ENCODE data around the gene MORF4L1. TPM values are rescaled to one million over a fixed set of nuclear protein-coding genes. Genes with fewer than 3 reads are reported as not detected.
A peak's percentile ranks its signal among the peaks of the same experiment; 100 is the strongest.

The MORF4L1 gene
- total RNA-seq, 3 donors from 2014 or later, result 224 to 276 (median 236) TPM

DNA sequence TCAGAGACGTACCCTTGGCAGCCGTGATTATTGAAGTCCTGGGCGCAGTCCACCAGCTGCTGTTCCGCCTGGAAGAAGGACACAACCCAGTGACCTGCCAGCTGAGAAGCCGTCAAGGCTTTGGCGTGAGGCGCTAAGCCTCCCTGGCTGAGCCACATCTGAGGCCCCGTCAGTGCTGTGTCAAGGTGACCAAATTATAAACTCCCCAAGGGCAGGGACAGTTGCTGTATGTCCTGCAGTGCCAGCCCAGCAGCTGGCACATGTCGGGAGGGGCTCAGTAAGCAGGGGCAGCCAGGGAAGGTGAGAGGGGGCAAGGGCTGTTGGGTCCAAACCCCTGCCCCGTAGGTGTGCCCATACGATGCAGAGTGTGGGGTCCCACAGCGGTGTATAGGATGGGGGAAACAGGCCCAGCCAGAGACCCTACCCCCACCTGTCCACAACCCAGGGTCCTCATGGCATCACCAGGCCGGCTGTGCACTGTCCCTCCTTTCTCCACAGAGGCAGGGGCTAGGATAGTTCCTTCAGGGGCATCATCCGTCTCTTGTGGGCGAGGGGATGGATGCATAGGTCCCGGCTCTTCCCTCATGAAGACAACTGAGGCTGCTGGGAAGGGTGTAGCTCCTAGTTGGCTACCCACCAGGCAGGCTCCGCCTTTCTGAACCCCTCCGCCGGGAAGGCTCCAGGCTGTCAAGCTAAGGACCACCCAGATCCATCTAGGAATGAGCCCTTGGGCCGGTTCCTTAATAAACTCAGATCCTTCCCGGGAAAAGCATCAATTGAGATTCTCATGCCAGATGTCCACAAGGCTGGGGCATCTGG, 59.0 kb downstream of the MORF4L1 start:
- Mint-ChIP-seq H3K4me3 (no peak overlapping the region), H3K4me1 (ENCODE audit: low read depth) (no peaks in the 10 kb centered on the region), H3K9me3 (no peaks in the 10 kb centered on the region), H3K36me3 (ENCODE audit: insufficient read depth) (peaks cover 4% of the 10 kb centered on the region), H3K27me3 (ENCODE audit: low read depth) (peaks cover 5% of the 10 kb centered on the region)
- ATAC-seq (no peak), DNase-seq (no peak)

GRCh38 chr15:78932258-78932808, 59.6 kb downstream of the MORF4L1 start:
- no peak for ATAC-seq
- Mint-ChIP-seq H3K27me3 (ENCODE audit: low read depth) (peaks cover 5% of the 10 kb centered on the region), H3K4me3 (no peak overlapping the region)

GRCh38 chr15:78933187-78933822, 60.6 kb downstream of the MORF4L1 start:
- H3K36me3 Mint-ChIP-seq (ENCODE audit: insufficient read depth), result peaks cover 5% of the 10 kb centered on the region
- H3K4me1 Mint-ChIP-seq (ENCODE audit: low read depth), result peaks cover 11% of the 10 kb centered on the region
- H3K4me3 Mint-ChIP-seq, result no peak overlapping the region
- peaks cover 6% of the 10 kb centered on the region for H3K27me3 Mint-ChIP-seq (ENCODE audit: low read depth)
- no peak for DNase-seq
- no peaks in the 10 kb centered on the region for H3K9me3 Mint-ChIP-seq
- no peak for ATAC-seq

More at GRCh38 chr15:78932258-78932808, 59.6 kb downstream of the MORF4L1 start:
- no peaks in the 10 kb centered on the region for H3K9me3 Mint-ChIP-seq
- H3K36me3 Mint-ChIP-seq (ENCODE audit: insufficient read depth), result peaks cover 4% of the 10 kb centered on the region
- DNase-seq, result no peak
- peaks cover 7% of the 10 kb centered on the region for H3K4me1 Mint-ChIP-seq (ENCODE audit: low read depth)

- no peak for DNase-seq
- peaks cover 7% of the 10 kb centered on the region for H3K36me3 Mint-ChIP-seq (ENCODE audit: insufficient read depth)
- H3K27me3 Mint-ChIP-seq (ENCODE audit: low read depth), result peaks cover 8% of the 10 kb centered on the region
- H3K4me3 Mint-ChIP-seq, result no peak overlapping the region
- H3K4me1 Mint-ChIP-seq (ENCODE audit: low read depth), result peaks cover 18% of the 10 kb centered on the region
- H3K9me3 Mint-ChIP-seq, result no peaks in the 10 kb centered on the region
- no peak for ATAC-seq
Measured at GRCh38 chr15:78933823-78934654, 61.3 kb downstream of the MORF4L1 start.

DNA sequence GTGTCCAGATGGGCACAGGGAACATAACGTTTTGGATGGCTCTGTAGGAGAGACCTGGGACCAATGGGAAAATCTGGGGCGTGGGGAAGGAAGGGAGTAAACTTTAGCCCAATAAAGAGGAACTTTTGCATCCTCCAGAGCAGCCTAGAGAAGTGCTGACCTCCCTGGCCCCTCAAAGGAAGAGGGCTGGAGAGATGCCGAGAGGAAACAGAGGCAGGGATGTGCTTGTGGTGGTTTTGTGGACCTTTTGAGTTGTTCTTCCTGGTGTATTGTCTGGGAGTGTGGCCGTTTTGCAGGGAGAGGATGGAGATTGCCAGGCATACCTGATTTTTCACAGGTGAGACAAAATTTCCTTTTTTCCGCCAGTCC, 61.9 kb downstream of the MORF4L1 start:
- no peak for DNase-seq
- no peak for ATAC-seq
- Mint-ChIP-seq H3K9me3 (no peaks in the 10 kb centered on the region), H3K27me3 (ENCODE audit: low read depth) (peaks cover 8% of the 10 kb centered on the region), H3K4me1 (ENCODE audit: low read depth) (peaks cover 24% of the 10 kb centered on the region), H3K36me3 (ENCODE audit: insufficient read depth) (peaks cover 7% of the 10 kb centered on the region), H3K4me3 (no peak overlapping the region)

GRCh38 chr15:78937132-78937739, 64.5 kb downstream of the MORF4L1 start:
- H3K4me1 Mint-ChIP-seq (ENCODE audit: low read depth), result peaks cover 26% of the 10 kb centered on the region
- DNase-seq (no peak), ATAC-seq (no peak)
- peaks cover 9% of the 10 kb centered on the region for H3K27me3 Mint-ChIP-seq (ENCODE audit: low read depth)
- H3K36me3 Mint-ChIP-seq (ENCODE audit: insufficient read depth), result peaks cover 7% of the 10 kb centered on the region
- no peak overlapping the region for H3K4me3 Mint-ChIP-seq
- H3K9me3 Mint-ChIP-seq, result no peaks in the 10 kb centered on the region

DNA sequence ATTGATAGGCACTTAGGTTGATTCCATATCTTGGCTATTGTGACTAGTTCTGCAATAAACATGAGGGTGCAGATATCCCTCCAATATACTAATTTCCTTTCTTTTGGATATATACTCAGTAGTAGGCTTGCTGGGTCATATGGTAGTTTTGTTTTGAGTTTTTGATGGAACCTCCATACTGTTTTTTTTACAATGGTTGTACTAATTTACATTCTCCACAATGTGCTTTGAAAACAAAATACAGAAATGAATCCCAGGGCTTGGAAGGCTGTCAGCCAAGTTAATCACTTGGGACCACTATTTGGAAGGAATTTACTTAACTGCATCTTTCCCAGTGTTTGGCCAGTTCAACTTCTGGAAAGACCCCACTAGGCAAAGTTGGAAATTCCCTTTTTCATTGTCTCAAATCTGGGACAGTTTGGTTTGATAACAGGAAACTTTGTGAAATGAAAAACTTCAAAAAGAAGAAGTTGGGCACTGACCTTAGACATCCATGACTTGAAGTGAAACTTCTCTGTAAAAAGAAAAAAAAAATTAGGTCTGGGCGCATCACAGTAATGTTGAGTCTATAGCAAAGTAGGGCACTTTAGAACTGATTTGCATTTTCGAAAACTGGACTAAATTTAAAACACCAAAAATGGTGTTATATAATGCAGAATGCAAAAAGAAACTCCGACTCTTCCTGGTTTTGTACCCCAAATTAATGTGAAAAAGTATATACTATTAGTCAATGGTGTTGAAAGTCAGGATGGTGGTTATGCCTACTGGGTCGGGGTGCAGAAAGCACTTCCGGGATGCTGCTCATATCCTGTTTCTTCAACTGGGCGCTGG, 66.2 kb downstream of the MORF4L1 start:
- Mint-ChIP-seq H3K9me3 (no peaks in the 10 kb centered on the region), H3K4me3 (peak overlapping the region; percentile 53), H3K4me1 (ENCODE audit: low read depth) (peaks cover 26% of the 10 kb centered on the region), H3K36me3 (ENCODE audit: insufficient read depth) (peaks cover 7% of the 10 kb centered on the region), H3K27me3 (ENCODE audit: low read depth) (peaks cover 9% of the 10 kb centered on the region)
- ATAC-seq (peak in 1 of 2 donors; percentile 67), DNase-seq (no peak)

- H3K4me1 Mint-ChIP-seq (ENCODE audit: low read depth), result peaks cover 20% of the 10 kb centered on the region
- no peak for DNase-seq
- no peaks in the 10 kb centered on the region for H3K9me3 Mint-ChIP-seq
- peaks cover 3% of the 10 kb centered on the region for H3K36me3 Mint-ChIP-seq (ENCODE audit: insufficient read depth)
- H3K4me3 Mint-ChIP-seq, result no peak overlapping the region
- no peak for ATAC-seq
- H3K27me3 Mint-ChIP-seq (ENCODE audit: low read depth), result peaks cover 5% of the 10 kb centered on the region
Measured at GRCh38 chr15:78942741-78943140, 70.1 kb downstream of the MORF4L1 start.

GRCh38 chr15:78943692-78944091, 71.0 kb downstream of the MORF4L1 start:
- Mint-ChIP-seq H3K9me3 (no peaks in the 10 kb centered on the region), H3K4me3 (peak overlapping the region; percentile 80), H3K36me3 (ENCODE audit: insufficient read depth) (no peaks in the 10 kb centered on the region), H3K4me1 (ENCODE audit: low read depth) (peaks cover 15% of the 10 kb centered on the region), H3K27me3 (ENCODE audit: low read depth) (peaks cover 2% of the 10 kb centered on the region)
- DNase-seq, result no peak
- no peak for ATAC-seq

GRCh38 chr15:78944202-78944625, 71.5 kb downstream of the MORF4L1 start:
- no peaks in the 10 kb centered on the region for H3K9me3 Mint-ChIP-seq
- no peaks in the 10 kb centered on the region for H3K36me3 Mint-ChIP-seq (ENCODE audit: insufficient read depth)
- peaks cover 10% of the 10 kb centered on the region for H3K4me1 Mint-ChIP-seq (ENCODE audit: low read depth)
- ATAC-seq, result peak; percentile 11
- DNase-seq, result no peak
- H3K4me3 Mint-ChIP-seq, result peak overlapping the region; percentile 80
- H3K27me3 Mint-ChIP-seq (ENCODE audit: low read depth), result peaks cover 2% of the 10 kb centered on the region

DNA sequence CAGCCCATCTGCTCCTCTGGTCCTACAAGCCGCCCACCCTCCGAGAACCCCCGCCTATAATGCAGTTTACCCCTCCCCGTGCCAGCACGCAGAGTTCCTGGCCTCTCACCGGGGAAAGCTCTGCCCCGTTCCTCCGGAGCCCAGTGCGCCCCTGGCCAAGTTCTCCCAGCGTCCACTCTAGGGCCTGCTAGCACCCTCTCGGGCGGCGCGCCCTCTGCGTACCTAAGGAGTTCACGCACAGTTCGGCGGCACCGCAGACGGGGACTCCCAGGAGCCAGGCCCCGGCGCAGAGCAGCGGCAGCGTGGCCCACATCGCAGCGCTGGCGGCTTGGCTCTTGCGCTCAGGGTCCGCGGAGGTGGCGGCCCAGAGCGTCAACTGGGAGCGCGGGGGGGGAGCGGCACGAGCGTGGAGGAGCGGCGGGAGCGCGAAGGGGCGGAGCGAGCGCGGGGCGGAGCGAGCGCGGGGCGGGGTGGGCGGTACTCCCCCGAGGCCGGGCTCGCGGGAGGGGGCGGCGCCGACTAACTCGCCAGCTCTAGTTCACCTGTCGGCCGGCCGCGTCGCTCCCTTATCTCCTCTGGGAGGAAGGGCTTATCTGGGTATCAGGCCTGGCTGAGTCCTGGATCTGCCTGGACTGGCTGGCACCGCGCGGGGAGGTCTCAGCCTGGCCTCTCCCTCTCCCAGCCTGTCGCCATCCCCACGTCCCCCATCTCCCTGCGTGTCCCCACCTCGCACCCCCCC, 72.1 kb downstream of the MORF4L1 start, which contains the start of gene CTSH:
Gene CTSH (minus strand): TSS at position 378 of the 739 bp plus-strand sequence. CDS start 65 bp downstream, at position 313.
- ATAC-seq, result peak; percentile 89 to 94
- Mint-ChIP-seq H3K4me1 (ENCODE audit: low read depth) (peaks cover 5% of the 10 kb centered on the region), H3K27me3 (ENCODE audit: low read depth) (peaks cover 2% of the 10 kb centered on the region), H3K4me3 (peak within 1 kb of the TSS; percentile 80), H3K9me3 (no peaks in the 10 kb centered on the region), H3K36me3 (ENCODE audit: insufficient read depth) (no peaks in the 10 kb centered on the region)
- DNase-seq, result peak; percentile 70

DNA sequence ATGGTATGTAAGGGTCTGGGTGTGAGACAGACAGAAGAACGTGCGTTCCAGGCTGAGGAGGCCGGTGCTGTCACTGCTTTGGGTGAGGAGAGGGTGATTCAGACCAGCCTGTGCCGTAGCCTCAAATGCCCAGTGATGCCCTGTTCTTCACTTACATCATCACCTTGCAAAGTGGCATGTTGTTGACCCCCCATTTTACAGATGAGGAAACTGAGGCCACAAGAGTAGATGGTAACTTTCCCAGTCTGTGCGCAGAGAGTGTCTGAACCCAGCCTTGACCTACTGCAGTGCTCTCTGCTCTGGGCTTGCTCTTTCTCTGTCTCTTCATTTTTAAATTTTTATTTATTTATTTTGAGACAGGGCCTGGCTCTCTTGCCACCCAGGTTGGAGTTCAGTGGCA, 73.8 kb downstream of the MORF4L1 start:
- peak overlapping the region; percentile 28 for H3K4me3 Mint-ChIP-seq
- H3K4me1 Mint-ChIP-seq (ENCODE audit: low read depth), result peaks cover 8% of the 10 kb centered on the region
- no peaks in the 10 kb centered on the region for H3K36me3 Mint-ChIP-seq (ENCODE audit: insufficient read depth)
- DNase-seq (no peak), ATAC-seq (no peak)
- no peaks in the 10 kb centered on the region for H3K9me3 Mint-ChIP-seq
- H3K27me3 Mint-ChIP-seq (ENCODE audit: low read depth), result peaks cover 2% of the 10 kb centered on the region

Measured in activated T-cell treated with anti-CD3 and anti-CD28 coated beads, Interleukin-2, amount 50 U/mL, for 4 hours (primary cell).